Naive thymus-derived CD8-positive, alpha-beta T cell (primary cell): ENCODE measurements around the gene ABHD16A. TPM values are rescaled to one million over a fixed set of nuclear protein-coding genes. Genes with fewer than 3 reads are reported as not detected.

Experiments used
- ATAC-seq, 2 donors: fragments of 150-1000 bp; cut with Tn5 transposase in 1 of 2; sonication (Bioruptor Pico), chemical (Tn5 transposase) in 1 of 2; 1 replicate in 1 of 2; 2 replicates in 1 of 2; pipeline ENCODE4 v1.10.0; 2021; ENCODE audit warnings: mild to moderate bottlenecking in 2 of 2, moderate library complexity in 2 of 2
- POLR2A ChIA-PET: fragments of 350-600 bp; sonication (Branson Sonifier 250); formaldehyde crosslinking; loops from one replicate; lab custom pipeline; 2021; ENCODE audit warnings: antibody characterized with exemption; lab: Charles Lee
- DNase-seq, 10 donors: peaks; one replicate each; pipeline versions ENCODE4 v3.0.0 to v3.0.0-alpha.2; 2020 to 2022
- H3K27ac Mint-ChIP-seq, 10 donors: one replicate each; pipeline ENCODE4 v1.8.0; 2020 to 2022; ENCODE audit warnings: mild to moderate bottlenecking in 10 of 10, mixed read lengths in 10 of 10, moderate library complexity in 4 of 10, inconsistent platforms in 1 of 10
- H3K27me3 Mint-ChIP-seq, 5 donors: one replicate each; pipeline ENCODE4 v1.8.0; 2021 to 2022; ENCODE audit warnings: mixed read lengths in 5 of 5
- H3K36me3 Mint-ChIP-seq, 3 donors: one replicate each; pipeline ENCODE4 v1.8.0; 2020 to 2022; ENCODE audit warnings: mixed read lengths in 3 of 3, mild to moderate bottlenecking in 2 of 3, inconsistent platforms in 1 of 3
- H3K4me1 Mint-ChIP-seq, 4 donors: one replicate each; pipeline ENCODE4 v1.8.0; 2021 to 2022; ENCODE audit warnings: mixed read lengths in 4 of 4
- H3K4me3 Mint-ChIP-seq, 10 donors: one replicate each; pipeline ENCODE4 v1.8.0; 2020 to 2022; ENCODE audit warnings: mild to moderate bottlenecking in 10 of 10, mixed read lengths in 10 of 10, moderate library complexity in 6 of 10, inconsistent platforms in 1 of 10
- H3K9me3 Mint-ChIP-seq, 9 donors: one replicate each; pipeline ENCODE4 v1.8.0; 2020 to 2022; ENCODE audit warnings: mixed read lengths in 9 of 9, mild to moderate bottlenecking in 3 of 9, inconsistent platforms in 1 of 9, moderate library complexity in 1 of 9
- microRNA-seq: library from miRNA; unstranded; fragments of <30 nt; microRNA quantifications from one replicate; pipeline ENCODE4 v1.2.0, GENCODE V29; 2022; ENCODE audit warnings: borderline microRNAs expressed
- polyA plus RNA-seq, 3 donors: library from polyadenylated mRNA; unstranded; fragments of 300-500 nt; fragmentation: Illumina TruSeq; gene quantifications; one replicate each; pipeline ENCODE4 v1.2.3, GENCODE V29; 2021
- total RNA-seq, 8 experiments: library from RNA in 2 of 8; stranded (reverse) in 2 of 8; gene quantifications; one replicate each; pipeline ENCODE4 v1.2.3 and lab custom pipeline; 2021 to 2026

The ABHD16A gene
- total and polyA plus RNA-seq, 5 experiments from 2014 or later = 26.9 to 59.9 (median 35.5) TPM

DNA sequence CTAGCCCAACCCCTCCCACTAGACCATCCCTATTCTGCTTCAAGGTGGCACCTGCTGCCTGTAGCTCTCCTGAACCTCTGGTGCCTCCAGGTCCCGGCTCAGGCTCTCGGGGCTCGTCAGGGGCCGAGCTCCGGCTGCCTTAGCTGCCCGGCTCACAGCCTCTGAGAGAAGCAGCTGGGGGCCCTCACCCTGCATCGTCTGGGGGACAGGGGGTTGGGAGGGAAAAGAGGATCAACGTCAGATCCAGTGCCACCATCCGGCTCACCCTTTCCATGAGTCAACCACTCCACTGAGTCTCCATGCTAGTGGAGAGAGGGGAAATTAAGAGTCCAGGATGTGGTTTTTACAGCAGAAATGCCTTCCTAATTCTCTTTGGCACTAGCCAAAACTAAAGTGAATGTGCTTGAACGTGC, 63.7 kb downstream of the ABHD16A start:
- peaks cover 0 to 90% (median 13%) of the 10 kb centered on the region in 3 donors for H3K36me3 Mint-ChIP-seq
- no peak for DNase-seq
- no peak for ATAC-seq

DNA sequence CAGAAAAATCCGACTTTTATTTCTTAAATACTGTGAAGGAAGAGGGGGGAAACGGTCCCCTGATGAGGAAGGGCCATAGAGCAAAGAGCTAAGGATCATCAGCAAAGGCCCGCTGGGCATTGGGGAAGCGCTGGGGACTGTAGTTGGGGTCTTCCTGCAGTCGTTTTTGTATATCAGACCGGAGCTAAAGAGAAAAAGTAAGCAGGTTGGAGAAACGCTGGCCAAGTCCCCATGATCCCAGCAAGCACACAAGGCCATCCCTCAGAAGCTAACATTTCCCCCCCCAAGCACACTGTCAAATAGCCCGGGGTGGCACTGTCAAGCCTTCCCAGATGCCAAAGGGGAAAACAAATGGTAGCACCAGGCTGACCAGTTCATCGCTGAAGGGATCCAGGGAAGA, 64.1 kb downstream of the ABHD16A start:
- Mint-ChIP-seq H3K4me3 (no peak overlapping the region), H3K36me3 (peaks cover 0 to 90% (median 13%) of the 10 kb centered on the region in 3 donors), H3K27ac (no peak overlapping the region), H3K4me1 (peaks cover 0 to 5% (median 2%) of the 10 kb centered on the region in 4 donors), H3K9me3 (no peaks in the 10 kb centered on the region), H3K27me3 (no peaks in the 10 kb centered on the region)
- POLR2A ChIA-PET = interaction anchor here (0.7 to 2.3 kb wide), 5 partner anchors 13 to 331 kb away, joined by 3 to 21 read pairs (median 3); partner anchors contain the start of genes AIF1 and BAG6
- DNase-seq (no peak), ATAC-seq (no peak)

More for the DNA sequence above, 63.7 kb downstream of the ABHD16A start:
- peaks cover 0 to 5% (median 2%) of the 10 kb centered on the region in 4 donors for H3K4me1 Mint-ChIP-seq
- no peak overlapping the region for H3K4me3 Mint-ChIP-seq
- H3K9me3 Mint-ChIP-seq = no peaks in the 10 kb centered on the region
- H3K27me3 Mint-ChIP-seq = no peaks in the 10 kb centered on the region
- H3K27ac Mint-ChIP-seq = peak overlapping the region in 3 of 10 donors; percentile 38 to 63 (median 40)
- POLR2A ChIA-PET = interaction anchor here (0.7 to 1.4 kb wide), 5 partner anchors 10 to 41 kb away, joined by 3 to 5 read pairs (median 3); partner anchors contain the start of gene AIF1

Small RNA genes within 50 kb of the gene (microRNA-seq; reads per million reads assigned to microRNA genes)
- gene MIR4646 = not detected

Other genes with a start within 250 kb of the ABHD16A start
Only the 30 nearest of the 39 such genes appear.
- 1 to 10 TPM; 7.9 TPM for gene ATP6V1G2, start 156.7 kb downstream of the ABHD16A start, total RNA-seq
- under 1 TPM in 2 of 3 donors, not detected in 1; 0.55 to 0.56 TPM for gene ATP6V1G2, start 156.7 kb downstream of the ABHD16A start, polyA plus RNA-seq
- gene NFKBIL1, start 155.7 kb downstream of the ABHD16A start, total RNA-seq = 10 to 100 TPM; 14.1 to 15.2 TPM
- gene NFKBIL1, start 155.7 kb downstream of the ABHD16A start, polyA plus RNA-seq = 10 to 100 TPM in 1 of 3 donors, 1 to 10 TPM in 2; 8.4 to 10.0 (median 8.5) TPM
- gene LTA, start 131.0 kb downstream of the ABHD16A start, total RNA-seq = 10 to 100 TPM; 14.3 to 16.2 TPM
- 10 to 100 TPM; 11.0 to 40.1 (median 29.9) TPM for gene LTA, start 131.0 kb downstream of the ABHD16A start, polyA plus RNA-seq
- 1 to 10 TPM; 2.1 to 2.3 TPM for gene TNF, start 127.8 kb downstream of the ABHD16A start, total RNA-seq
- gene TNF, start 127.8 kb downstream of the ABHD16A start, polyA plus RNA-seq = under 1 TPM; 0.11 to 0.53 (median 0.37) TPM
- 100 to 1,000 TPM; 450 to 469 TPM for gene LTB, start 120.9 kb downstream of the ABHD16A start, total RNA-seq
- 1,000 to 10,000 TPM in 2 of 3 donors, 100 to 1,000 TPM in 1; 707 to 1,760 (median 1,173) TPM for gene LTB, start 120.9 kb downstream of the ABHD16A start, polyA plus RNA-seq
- 10 to 100 TPM; 13.7 to 19.1 TPM for gene LST1, start 117.0 kb downstream of the ABHD16A start, total RNA-seq
- 10 to 100 TPM; 13.4 to 18.0 (median 15.0) TPM for gene LST1, start 117.0 kb downstream of the ABHD16A start, polyA plus RNA-seq
- gene NCR3, start 110.3 kb downstream of the ABHD16A start, total RNA-seq = 1 to 10 TPM; 8.5 to 8.8 TPM
- 10 to 100 TPM; 54.3 to 86.3 (median 76.0) TPM for gene NCR3, start 110.3 kb downstream of the ABHD16A start, polyA plus RNA-seq
- gene AIF1, start 88.1 kb downstream of the ABHD16A start, total RNA-seq = 10 to 100 TPM; 23.0 to 27.3 TPM
- 100 to 1,000 TPM; 145 to 242 (median 239) TPM for gene AIF1, start 88.1 kb downstream of the ABHD16A start, polyA plus RNA-seq
- gene PRRC2A, start 82.6 kb downstream of the ABHD16A start, total RNA-seq = 100 to 1,000 TPM; 227 to 230 TPM
- 1 to 10 TPM; 4.5 to 7.1 (median 5.0) TPM for gene PRRC2A, start 82.6 kb downstream of the ABHD16A start, polyA plus RNA-seq
- gene BAG6, start 50.7 kb downstream of the ABHD16A start, total RNA-seq = 100 to 1,000 TPM; 244 to 258 TPM
- gene BAG6, start 50.7 kb downstream of the ABHD16A start, polyA plus RNA-seq = 10 to 100 TPM; 17.7 to 21.5 (median 21.1) TPM
- gene APOM, start 47.4 kb downstream of the ABHD16A start, total RNA-seq = 1 to 10 TPM; 2.2 to 3.1 TPM
- gene APOM, start 47.4 kb downstream of the ABHD16A start, polyA plus RNA-seq = 1 to 10 TPM; 5.0 to 8.0 (median 5.5) TPM
- gene C6orf47, start 42.5 kb downstream of the ABHD16A start, total RNA-seq = 10 to 100 TPM; 24.9 to 26.3 TPM
- gene C6orf47, start 42.5 kb downstream of the ABHD16A start, polyA plus RNA-seq = 10 to 100 TPM; 17.0 to 36.7 (median 21.3) TPM
- 10 to 100 TPM; 26.6 to 27.9 TPM for gene GPANK1, start 38.3 kb downstream of the ABHD16A start, total RNA-seq
- gene GPANK1, start 38.3 kb downstream of the ABHD16A start, polyA plus RNA-seq = 10 to 100 TPM; 20.8 to 22.9 (median 21.2) TPM
- gene CSNK2B, start 37.2 kb downstream of the ABHD16A start, total RNA-seq = 100 to 1,000 TPM; 131 to 133 TPM
- gene CSNK2B, start 37.2 kb downstream of the ABHD16A start, polyA plus RNA-seq = 100 to 1,000 TPM; 214 to 230 (median 217) TPM
- gene LY6G5B, start 33.3 kb downstream of the ABHD16A start, total RNA-seq = 10 to 100 TPM; 44.1 to 48.8 TPM
- under 1 TPM in 1 of 3 donors, not detected in 2; 0.25 TPM for gene LY6G5B, start 33.3 kb downstream of the ABHD16A start, polyA plus RNA-seq
- 1 to 10 TPM; 4.4 to 5.5 TPM for gene LY6G5C, start 22.3 kb downstream of the ABHD16A start, total RNA-seq
- 1 to 10 TPM; 4.6 to 7.9 (median 7.6) TPM for gene LY6G5C, start 22.3 kb downstream of the ABHD16A start, polyA plus RNA-seq
- gene LY6G6F, start 3.5 kb upstream of the ABHD16A start, total RNA-seq = not detected
- not detected for gene LY6G6F, start 3.5 kb upstream of the ABHD16A start, polyA plus RNA-seq
- not detected for gene LY6G6D, start 12.0 kb upstream of the ABHD16A start, total RNA-seq
- not detected for gene LY6G6D, start 12.0 kb upstream of the ABHD16A start, polyA plus RNA-seq
- gene LY6G6C, start 18.4 kb upstream of the ABHD16A start, total RNA-seq = not detected
- not detected for gene LY6G6C, start 18.4 kb upstream of the ABHD16A start, polyA plus RNA-seq
- gene MPIG6B, start 20.0 kb upstream of the ABHD16A start, total RNA-seq = 1 to 10 TPM; 1.4 to 1.9 TPM
- gene MPIG6B, start 20.0 kb upstream of the ABHD16A start, polyA plus RNA-seq = 1 to 10 TPM; 1.2 to 4.9 (median 1.3) TPM
- gene DDAH2, start 26.0 kb upstream of the ABHD16A start, total RNA-seq = 1 to 10 TPM; 3.1 to 5.1 TPM
- gene DDAH2, start 26.0 kb upstream of the ABHD16A start, polyA plus RNA-seq = 10 to 100 TPM in 2 of 3 donors, 1 to 10 TPM in 1; 8.0 to 14.7 (median 10.3) TPM
- 10 to 100 TPM; 23.7 to 27.1 TPM for gene CLIC1, start 33.2 kb upstream of the ABHD16A start, total RNA-seq
- gene CLIC1, start 33.2 kb upstream of the ABHD16A start, polyA plus RNA-seq = 100 to 1,000 TPM in 2 of 3 donors, 10 to 100 TPM in 1; 95.1 to 345 (median 114) TPM
- gene MSH5, start 36.7 kb upstream of the ABHD16A start, total RNA-seq = 1 to 10 TPM; 7.2 to 8.3 TPM
- gene MSH5, start 36.7 kb upstream of the ABHD16A start, polyA plus RNA-seq = 1 to 10 TPM in 2 of 3 donors, under 1 TPM in 1; 0.61 to 1.1 (median 1.1) TPM
- 1 to 10 TPM; 1.6 to 2.1 TPM for gene SAPCD1, start 59.3 kb upstream of the ABHD16A start, total RNA-seq
- gene SAPCD1, start 59.3 kb upstream of the ABHD16A start, polyA plus RNA-seq = not detected
- gene VWA7, start 74.0 kb upstream of the ABHD16A start, total RNA-seq = under 1 TPM; 0.47 to 0.52 TPM
- under 1 TPM in 1 of 3 donors, not detected in 2; 0.34 TPM for gene VWA7, start 74.0 kb upstream of the ABHD16A start, polyA plus RNA-seq
- 10 to 100 TPM; 37.6 to 40.3 TPM for gene VARS1, start 92.4 kb upstream of the ABHD16A start, total RNA-seq
- 10 to 100 TPM; 27.5 to 37.8 (median 30.3) TPM for gene VARS1, start 92.4 kb upstream of the ABHD16A start, polyA plus RNA-seq
- 10 to 100 TPM; 28.9 to 31.9 TPM for gene LSM2, start 103.6 kb upstream of the ABHD16A start, total RNA-seq
- gene LSM2, start 103.6 kb upstream of the ABHD16A start, polyA plus RNA-seq = 10 to 100 TPM; 67.1 to 80.3 (median 77.9) TPM
- 1 to 10 TPM; 3.5 to 4.0 TPM for gene HSPA1L, start 112.0 kb upstream of the ABHD16A start, total RNA-seq
- gene HSPA1L, start 112.0 kb upstream of the ABHD16A start, polyA plus RNA-seq = 1 to 10 TPM in 2 of 3 donors, under 1 TPM in 1; 0.56 to 1.6 (median 1.6) TPM
- 10 to 100 TPM; 54.8 to 56.9 TPM for gene HSPA1A, start 112.2 kb upstream of the ABHD16A start, total RNA-seq
- gene HSPA1A, start 112.2 kb upstream of the ABHD16A start, polyA plus RNA-seq = 10 to 100 TPM in 2 of 3 donors, 1 to 10 TPM in 1; 6.9 to 17.3 (median 11.4) TPM
- 10 to 100 TPM; 39.6 to 42.2 TPM for gene HSPA1B, start 124.4 kb upstream of the ABHD16A start, total RNA-seq
- gene HSPA1B, start 124.4 kb upstream of the ABHD16A start, polyA plus RNA-seq = 1 to 10 TPM in 2 of 3 donors, under 1 TPM in 1; 0.28 to 1.3 (median 1.2) TPM